K562 (cell line): ENCODE measurements around the gene FCHSD1. TPM values are rescaled to one million over a fixed set of nuclear protein-coding genes. Genes with fewer than 3 reads are reported as not detected.

ENCODE experiments used
- FOXO4 ChIP-seq: fragments of 450-650 bp; formaldehyde crosslinking; IDR thresholded peaks from 2 replicates; pipeline ENCODE4 v1.4.0; 2020; ENCODE audit warnings: mild to moderate bottlenecking, moderate library complexity
- HMGN3 ChIP-seq: IDR thresholded peaks from 2 replicates; pipeline ENCODE4 v1.6.1; 2011; ENCODE audit warnings: borderline replicate concordance, low read depth, mild to moderate bottlenecking, mixed read lengths, low read length; ENCODE audit not compliant: insufficient read length; ENCODE audit errors: extremely low read depth
- KDM5B ChIP-seq: fragments of 200-600 bp; sonication (generic); IDR thresholded peaks from 2 replicates; pipeline ENCODE4 v1.6.1; 2012; ENCODE audit warnings: low read depth, mild to moderate bottlenecking, moderate library complexity, low read length, control low read depth, inconsistent platforms; ENCODE audit not compliant: insufficient replicate concordance
- L3MBTL2 ChIP-seq: fragments of 450-650 bp; IDR thresholded peaks from 2 replicates; pipeline ENCODE4 v1.6.1; 2016; ENCODE audit warnings: mild to moderate bottlenecking, moderate library complexity
- MAZ ChIP-seq, 2 experiments: fragments of 450-650 bp in 1 of 2; sonication (generic) in 1 of 2; formaldehyde crosslinking; IDR thresholded peaks in 1 of 2; conservative IDR thresholded peaks in 1 of 2; 2 replicates each; pipeline versions ENCODE4 v1.4.0 to v1.5.0; 2020; ENCODE audit warnings: mild to moderate bottlenecking in 1 of 2, missing genetic modification reagents in 1 of 2
- SAP30 ChIP-seq: fragments of 200-600 bp; sonication (generic); IDR thresholded peaks from 2 replicates; pipeline ENCODE4 v1.6.1; 2012; ENCODE audit warnings: borderline replicate concordance, low read depth, mild to moderate bottlenecking, moderate library complexity, low read length, control low read depth, inconsistent platforms; ENCODE audit not compliant: insufficient read depth, poor library complexity, severe bottlenecking
- SOX6 ChIP-seq: fragments of 450-650 bp; IDR thresholded peaks from 2 replicates; pipeline ENCODE4 v1.6.1; 2014; ENCODE audit warnings: mild to moderate bottlenecking
- SP1 ChIP-seq: sonication (generic); formaldehyde crosslinking; IDR thresholded peaks from 2 replicates; pipeline ENCODE4 v1.8.1; 2022; ENCODE audit warnings: mild to moderate bottlenecking, missing genetic modification reagents
- SRSF1 ChIP-seq: fragments of 200-400 bp; formaldehyde crosslinking; IDR thresholded peaks from 2 replicates; pipeline ENCODE4 v1.6.1; 2017; ENCODE audit warnings: mild to moderate bottlenecking, low read depth, low read length, moderate library complexity
- VEZF1 ChIP-seq: fragments of 200-800 bp; sonication (Bioruptor generic); IDR thresholded peaks from 2 replicates; pipeline ENCODE4 v1.6.1; 2017; ENCODE audit warnings: missing genetic modification characterization, missing compliant biosample characterization
- YY1 ChIP-seq, 3 experiments: IDR thresholded peaks; 2 replicates each; pipeline ENCODE4 v1.6.1; 2011; ENCODE audit warnings: low read length in 2 of 3, mild to moderate bottlenecking in 2 of 3, moderate library complexity in 2 of 3, borderline replicate concordance in 1 of 3, control low read depth in 1 of 3, low read depth in 1 of 3; ENCODE audit not compliant: insufficient read depth in 3 of 3, insufficient replicate concordance in 2 of 3, control insufficient read depth in 1 of 3, insufficient read length in 1 of 3; ENCODE audit errors: extremely low read depth in 1 of 3
- ZKSCAN1 ChIP-seq: fragments of 150-350 bp; IDR thresholded peaks from 2 replicates; pipeline ENCODE4 v1.6.1; 2016; ENCODE audit warnings: low read depth, low read length
- ZNF121 ChIP-seq: sonication (generic); formaldehyde crosslinking; conservative IDR thresholded peaks from 2 replicates; pipeline ENCODE4 v1.8.0; 2022; ENCODE audit warnings: missing genetic modification reagents
- ZNF436 ChIP-seq: fragments of 250-450, 450-650 bp; sonication (Bioruptor Pico); formaldehyde crosslinking; IDR thresholded peaks from 2 replicates; pipeline ENCODE4 v1.7.0; 2020; ENCODE audit warnings: mild to moderate bottlenecking
- polyA plus RNA-seq, 8 experiments: library from polyadenylated mRNA; depleted of rRNA in 4 of 8; stranded (reverse) in 5 of 8; unstranded in 3 of 8; fragments of >200 nt; fragmentation: Nextera tagmentation in 2 of 8; fragmentation: Illumina TruSeq in 1 of 8; extraction: Ambion mirVana in 2 of 8; extraction: Trizol in 1 of 8; gene quantifications; 2 replicates each; pipeline versions ENCODE4 v1.2.1 to v1.2.3, GENCODE V29; 2011 to 2014; ENCODE audit warnings: inconsistent platforms in 1 of 8, missing spikeins in 1 of 8
- total RNA-seq, 7 experiments: library from RNA; depleted of rRNA in 6 of 7; stranded (reverse); fragments of >200 nt in 6 of 7; fragmentation: Illumina TruSeq in 2 of 7; extraction: Trizol in 2 of 7; gene quantifications; 2 replicates each; pipeline versions ENCODE4 v1.2.1 to v1.2.3, GENCODE V29; 2011 to 2021; ENCODE audit warnings: low replicate concordance in 1 of 7
- TF ChIP-seq, protein P1 (sequence below), 2 experiments: fragments of 200-800 bp in 1 of 2; sonication (Bioruptor generic) in 1 of 2; sonication (generic) in 1 of 2; formaldehyde crosslinking in 1 of 2; IDR thresholded peaks in 1 of 2; conservative IDR thresholded peaks in 1 of 2; 2 replicates each; pipeline versions ENCODE4 v1.5.0 to v1.6.1; 2016 to 2020; ENCODE audit warnings: missing compliant biosample characterization in 1 of 2, missing genetic modification characterization in 1 of 2, missing genetic modification reagents in 1 of 2
- TF ChIP-seq, protein P2 (sequence below): conservative IDR thresholded peaks from 2 replicates; pipeline ENCODE4 v1.6.1; 2011; ENCODE audit warnings: low read depth, mild to moderate bottlenecking, low read length; ENCODE audit not compliant: control insufficient read depth

The FCHSD1 gene
- total and polyA plus RNA-seq, 9 of the 15 experiments (the other 6 are each of a cell fraction or from before 2014, with no cell fraction given) = 0.35 to 37.5 (median 13.6) TPM

- TF ChIP-seq, protein P1, sequence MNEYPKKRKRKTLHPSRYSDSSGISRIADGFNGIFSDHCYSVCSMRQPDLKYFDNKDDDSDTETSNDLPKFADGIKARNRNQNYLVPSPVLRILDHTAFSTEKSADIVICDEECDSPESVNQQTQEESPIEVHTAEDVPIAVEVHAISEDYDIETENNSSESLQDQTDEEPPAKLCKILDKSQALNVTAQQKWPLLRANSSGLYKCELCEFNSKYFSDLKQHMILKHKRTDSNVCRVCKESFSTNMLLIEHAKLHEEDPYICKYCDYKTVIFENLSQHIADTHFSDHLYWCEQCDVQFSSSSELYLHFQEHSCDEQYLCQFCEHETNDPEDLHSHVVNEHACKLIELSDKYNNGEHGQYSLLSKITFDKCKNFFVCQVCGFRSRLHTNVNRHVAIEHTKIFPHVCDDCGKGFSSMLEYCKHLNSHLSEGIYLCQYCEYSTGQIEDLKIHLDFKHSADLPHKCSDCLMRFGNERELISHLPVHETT (CRISPR knock-in tag; conservative IDR thresholded peaks at IDR 0.05 in 1 of 2, IDR thresholded peaks at IDR 0.05 in 1 of 2) = 0 out of 4 replicates have a peak, but pooled peaks of 1 of the 2 experiments have one; percentile 47
- TF ChIP-seq MAZ (CRISPR knock-in tag; conservative IDR thresholded peaks at IDR 0.05 in 1 of 2, IDR thresholded peaks at IDR 0.05 in 1 of 2) = peak in 1 of 2 experiments; percentile 75; a peak in 2 of 4 replicates
- TF ChIP-seq FOXO4 (CRISPR knock-in tag) = no peak
- TF ChIP-seq KDM5B = peak; percentile 84
- peak; percentile 73 for TF ChIP-seq SP1 (CRISPR knock-in tag)
- TF ChIP-seq HMGN3 = peak; percentile 77
- 0 out of 2 replicates have a peak, but pooled peaks have one; percentile 5 for TF ChIP-seq ZNF436 (CRISPR knock-in tag)
- no peak for TF ChIP-seq SRSF1
- TF ChIP-seq, protein P2, sequence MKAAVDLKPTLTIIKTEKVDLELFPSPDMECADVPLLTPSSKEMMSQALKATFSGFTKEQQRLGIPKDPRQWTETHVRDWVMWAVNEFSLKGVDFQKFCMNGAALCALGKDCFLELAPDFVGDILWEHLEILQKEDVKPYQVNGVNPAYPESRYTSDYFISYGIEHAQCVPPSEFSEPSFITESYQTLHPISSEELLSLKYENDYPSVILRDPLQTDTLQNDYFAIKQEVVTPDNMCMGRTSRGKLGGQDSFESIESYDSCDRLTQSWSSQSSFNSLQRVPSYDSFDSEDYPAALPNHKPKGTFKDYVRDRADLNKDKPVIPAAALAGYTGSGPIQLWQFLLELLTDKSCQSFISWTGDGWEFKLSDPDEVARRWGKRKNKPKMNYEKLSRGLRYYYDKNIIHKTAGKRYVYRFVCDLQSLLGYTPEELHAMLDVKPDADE = 0 out of 2 replicates have a peak, but pooled peaks have one; percentile 80
- no peak for TF ChIP-seq L3MBTL2
- 0 out of 2 replicates have a peak, but pooled peaks have one; percentile 18 for TF ChIP-seq ZKSCAN1
- no peak for TF ChIP-seq ZNF121
- peak; percentile 56 for TF ChIP-seq SAP30
- TF ChIP-seq VEZF1 = peak; percentile 89
- TF ChIP-seq SOX6 = 0 out of 2 replicates have a peak, but pooled peaks have one; percentile 17
- TF ChIP-seq YY1 (IDR thresholded peaks at IDR 0.05; ENCODE audit: borderline replicate concordance in 1 of 3, control insufficient read depth in 1 of 3, extremely low read depth in 1 of 3, insufficient read depth in 3 of 3, insufficient read length in 1 of 3, insufficient replicate concordance in 2 of 3, low read depth in 1 of 3, low read length in 2 of 3) = peak in 2 of 3 experiments; percentile 11 to 41
Measured at GRCh38 chr5:141636413-141637122, 14.7 kb downstream of the FCHSD1 start, which contains the start of the genes HDAC3 and RELL2 (continued).
